Skeletal muscle cell (primary cell): Measurements from ENCODE around the gene SNRK.

ENCODE experiments used
- DNase-seq: peaks from one replicate; pipeline ENCODE4 v3.0.0-alpha.2; 2010; ENCODE audit warnings: low read depth
- H3K4me3 ChIP-seq: 2 replicates; pipeline ENCODE4 v1.5.1; 2011; ENCODE audit warnings: low read depth, mild to moderate bottlenecking, control low read depth, low read length, moderate library complexity

SNRK gene

GRCh38 chr3:43266451-43266850, 19.9 kb upstream of the SNRK start:
- DNase-seq = no peak
- H3K4me3 ChIP-seq = no peak overlapping the region

GRCh38 chr3:43266995-43267394, 19.3 kb upstream of the SNRK start:
- DNase-seq = no peak

GRCh38 chr3:43268636-43269035, 17.7 kb upstream of the SNRK start:
- DNase-seq = no peak

More at GRCh38 chr3:43266995-43267394, 19.3 kb upstream of the SNRK start:
- no peak overlapping the region for H3K4me3 ChIP-seq

DNA sequence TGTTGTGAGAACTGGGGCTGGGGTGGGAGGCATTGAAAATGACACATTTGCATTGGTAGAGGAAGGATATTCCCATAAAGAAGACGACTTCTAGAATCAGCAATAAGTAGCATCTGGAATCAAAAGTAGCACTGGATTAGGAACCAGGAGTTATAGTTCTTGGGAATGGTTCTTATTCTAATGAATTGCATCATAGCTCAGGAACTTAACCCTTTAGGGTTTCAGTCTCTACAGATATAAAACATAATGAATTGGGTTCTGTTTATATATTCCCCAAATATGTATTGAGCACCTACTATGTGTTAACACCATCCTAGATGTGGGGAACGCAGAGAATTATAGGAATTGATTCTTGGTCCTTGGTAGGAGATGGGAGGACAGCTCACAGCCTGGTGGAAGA, 16.3 kb upstream of the SNRK start:
- no peak for DNase-seq
- no peak overlapping the region for H3K4me3 ChIP-seq

More at GRCh38 chr3:43268636-43269035, 17.7 kb upstream of the SNRK start:
- no peak overlapping the region for H3K4me3 ChIP-seq

GRCh38 chr3:43273416-43273815, 12.9 kb upstream of the SNRK start:
- no peak overlapping the region for H3K4me3 ChIP-seq
- no peak for DNase-seq

- H3K4me3 ChIP-seq = no peak overlapping the region
- no peak for DNase-seq
Measured at GRCh38 chr3:43279082-43279481, 7.3 kb upstream of the SNRK start.

- no peak overlapping the region for H3K4me3 ChIP-seq
- no peak for DNase-seq
Measured at GRCh38 chr3:43279532-43279931, 6.8 kb upstream of the SNRK start.

DNA sequence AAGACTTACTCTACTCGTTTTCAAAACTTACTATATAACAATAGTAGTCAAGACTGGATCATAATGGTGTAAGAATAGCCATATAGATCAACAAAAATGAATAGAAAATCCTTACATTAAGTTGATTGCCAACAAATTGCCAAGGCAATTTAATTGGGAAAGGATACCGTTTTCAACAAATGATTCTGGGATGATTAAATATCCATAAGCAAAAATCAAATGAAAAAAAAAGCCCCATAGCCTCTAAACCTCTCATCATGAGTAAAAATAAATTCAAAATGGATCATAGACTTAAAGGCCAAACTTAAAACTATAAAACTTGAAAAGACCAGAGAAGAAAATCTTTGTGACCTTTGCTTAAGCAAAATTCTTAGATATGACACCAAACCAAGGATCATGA, 5.3 kb upstream of the SNRK start:
- no peak overlapping the region for H3K4me3 ChIP-seq
- DNase-seq = no peak

DNA sequence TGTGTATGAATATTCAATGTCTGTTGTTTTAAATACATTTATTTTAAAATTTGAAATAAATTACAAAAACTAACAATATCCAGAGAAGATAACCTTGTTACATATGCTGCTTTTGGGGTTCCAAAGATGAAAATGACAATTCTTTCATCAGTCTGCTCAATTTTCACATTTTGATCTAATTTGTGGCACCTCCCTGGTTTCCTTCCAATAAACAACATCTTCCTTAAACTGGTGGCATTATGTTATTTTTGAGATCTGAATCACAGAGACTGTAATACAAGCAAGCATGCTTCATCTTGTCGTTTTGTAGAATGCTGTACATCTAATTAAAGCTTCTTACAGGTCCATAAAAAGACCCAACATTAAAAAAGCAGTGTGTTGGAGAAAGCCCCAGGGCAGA, 2.2 kb upstream of the SNRK start:
- DNase-seq = no peak
- no peak overlapping the region for H3K4me3 ChIP-seq

GRCh38 chr3:43285644-43286043, 696 bp upstream of the SNRK start:
- no peak for DNase-seq
- H3K4me3 ChIP-seq = peak overlapping the region; percentile 72

- peak overlapping the region; percentile 72 for H3K4me3 ChIP-seq
- DNase-seq = no peak
Measured at GRCh38 chr3:43286841-43287499, 630 bp downstream of the SNRK start.

GRCh38 chr3:43287500-43287873, 1.1 kb downstream of the SNRK start:
- DNase-seq = no peak

DNA sequence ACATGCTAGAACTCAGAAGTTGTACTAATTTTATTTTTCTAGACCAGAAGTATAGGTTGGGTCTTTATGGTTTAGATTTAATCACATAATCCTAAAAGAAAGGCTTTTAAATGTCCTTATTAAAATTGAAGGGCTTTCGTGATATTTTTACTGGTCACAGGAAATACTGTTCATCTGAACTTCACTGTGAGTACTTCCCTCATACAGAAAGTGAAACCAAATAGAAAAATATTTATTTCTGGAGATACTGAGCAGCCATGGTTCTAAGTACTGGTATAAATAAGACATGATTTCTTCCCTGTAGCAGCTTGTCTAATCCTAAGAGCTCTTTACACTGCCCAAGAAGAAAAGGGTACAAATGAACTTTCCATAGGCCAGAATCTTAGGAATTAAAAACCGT, 2.0 kb downstream of the SNRK start:
- H3K4me3 ChIP-seq = peak overlapping the region; percentile 28
- no peak for DNase-seq

More at GRCh38 chr3:43287500-43287873, 1.1 kb downstream of the SNRK start:
- H3K4me3 ChIP-seq = peak overlapping the region; percentile 72

- no peak for DNase-seq
Measured at GRCh38 chr3:43288850-43289249, 2.5 kb downstream of the SNRK start.

GRCh38 chr3:43289401-43289800, 3.1 kb downstream of the SNRK start:
- DNase-seq = no peak
- H3K4me3 ChIP-seq = no peak overlapping the region

More at GRCh38 chr3:43288850-43289249, 2.5 kb downstream of the SNRK start:
- peak overlapping the region; percentile 28 for H3K4me3 ChIP-seq

DNA sequence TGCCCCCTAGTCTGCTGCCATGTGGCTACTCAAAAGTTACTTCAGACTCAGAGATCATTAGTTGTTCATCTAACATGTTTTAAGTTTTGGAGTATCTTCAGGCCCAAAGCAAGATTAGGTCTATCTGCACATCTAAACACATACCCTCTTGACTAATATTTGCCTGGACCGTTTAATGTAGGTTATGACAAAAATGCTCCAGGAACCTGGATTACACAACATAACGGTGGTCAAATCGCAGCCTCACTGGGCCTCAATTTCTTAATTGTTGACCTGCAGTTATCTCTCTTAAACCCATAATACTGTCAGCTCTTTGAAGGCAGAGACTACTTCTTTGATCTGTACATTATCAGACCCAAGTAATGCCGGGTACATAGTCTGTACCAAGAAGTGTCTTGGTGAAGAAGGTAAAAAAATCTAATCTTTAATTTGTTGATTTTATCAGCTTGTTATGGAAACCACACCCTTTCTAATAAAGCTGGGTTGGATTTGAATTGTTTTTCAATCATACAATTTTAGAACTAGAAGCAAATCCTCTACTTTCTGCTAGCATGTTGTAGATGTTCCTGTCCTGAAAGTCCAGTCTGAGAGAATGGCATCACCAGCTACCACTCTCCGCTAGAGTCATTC, 3.6 kb downstream of the SNRK start:
- DNase-seq = no peak
- no peak overlapping the region for H3K4me3 ChIP-seq

DNA sequence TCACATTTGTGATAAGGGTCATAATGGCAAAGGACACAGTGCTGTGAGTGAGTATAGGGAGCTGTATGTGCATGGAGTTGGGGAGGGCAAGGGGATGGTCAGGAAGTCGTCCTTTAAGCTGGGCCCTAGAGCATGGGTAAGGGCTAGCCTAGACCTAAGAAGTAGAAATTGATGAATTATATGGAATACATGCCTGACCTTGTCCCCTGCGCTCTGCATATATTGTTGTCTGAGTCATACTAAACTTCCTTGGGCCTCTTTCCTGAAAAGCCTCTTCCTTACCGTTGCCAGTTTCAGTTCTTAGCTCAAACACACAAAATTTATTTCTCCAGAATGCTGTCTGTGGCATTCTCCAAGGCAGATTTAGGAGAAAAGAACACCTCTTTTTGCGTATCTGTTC, 4.6 kb downstream of the SNRK start:
- DNase-seq = no peak
- no peak overlapping the region for H3K4me3 ChIP-seq

- no peak overlapping the region for H3K4me3 ChIP-seq
- no peak for DNase-seq
Measured at GRCh38 chr3:43291546-43291945, 5.2 kb downstream of the SNRK start.

- no peak overlapping the region for H3K4me3 ChIP-seq
Measured at GRCh38 chr3:43294975-43295374, 8.6 kb downstream of the SNRK start.

DNA sequence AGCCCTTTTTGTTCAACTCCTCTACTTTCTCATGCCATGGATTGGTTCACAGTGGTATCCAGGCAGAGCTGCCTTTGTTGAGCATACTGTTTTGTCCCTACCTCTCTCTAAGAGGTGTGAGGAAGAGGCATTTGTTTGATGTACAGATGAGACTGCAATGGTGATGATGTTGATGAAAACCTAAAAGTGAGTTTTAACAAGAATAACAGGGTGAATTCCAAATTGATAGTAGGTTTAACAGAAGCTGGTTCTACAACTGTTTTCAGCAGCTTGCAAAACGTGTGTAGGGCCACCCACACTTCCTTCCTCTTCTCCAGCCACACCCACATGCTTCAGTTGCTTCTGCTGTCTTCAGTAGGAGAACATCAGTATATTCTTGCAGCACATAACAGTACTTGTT, 10.2 kb downstream of the SNRK start:
- no peak overlapping the region for H3K4me3 ChIP-seq
- DNase-seq = no peak

More at GRCh38 chr3:43294975-43295374, 8.6 kb downstream of the SNRK start:
- no peak for DNase-seq

- H3K4me3 ChIP-seq = no peak overlapping the region
- no peak for DNase-seq
Measured at GRCh38 chr3:43298292-43298691, 12.0 kb downstream of the SNRK start.
